ENCODE results near the gene THUMPD1. TPM values are rescaled to one million over a fixed set of nuclear protein-coding genes. Genes with fewer than 3 reads are reported as not detected.

Gene THUMPD1
- total RNA-seq, 4 donors from 2014 or later = 26.5 to 58.0 (median 44.1) TPM

DNA sequence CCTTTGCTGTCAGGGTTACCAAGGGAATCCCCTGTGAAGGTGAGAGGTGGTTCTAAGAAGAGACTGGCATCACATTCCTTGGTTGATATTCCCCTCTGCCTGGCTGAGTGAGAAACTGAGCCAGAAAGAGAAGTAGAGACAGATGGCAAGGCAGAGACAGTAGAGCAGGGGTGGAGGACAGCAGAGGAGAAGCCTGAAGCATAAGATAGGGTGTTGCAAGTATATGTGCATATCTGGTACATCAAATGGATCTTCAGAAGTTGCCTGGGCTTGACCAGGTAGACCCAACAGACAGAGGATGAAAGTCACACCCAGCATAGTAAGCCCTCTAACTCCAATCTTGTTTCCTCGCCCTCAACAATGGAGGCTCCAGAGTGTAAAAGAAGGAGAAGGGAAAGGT lies 7.9 kb upstream of the THUMPD1 start:
- no peak overlapping the region for H3K27ac ChIP-seq
- intact Hi-C loops (cut with DNase I) = no loop called here
- no peaks in the 10 kb centered on the region for H3K36me3 ChIP-seq
- H3K9me3 ChIP-seq = peaks cover 0 to 11% (median 0%) of the 10 kb centered on the region in 3 donors
- WGBS, 2 donors = 100% methylated on average over 1 of the region's 1 CpG
- TF ChIP-seq CTCF (IDR thresholded peaks at IDR 0.05) = no peak
- TF ChIP-seq POLR2A (IDR thresholded peaks at IDR 0.05) = no peak
- no peaks in the 10 kb centered on the region for H3K4me1 ChIP-seq
- no peak for DNase-seq
- no peaks in the 10 kb centered on the region for H3K27me3 ChIP-seq
- H3K4me3 ChIP-seq = no peak overlapping the region

DNA sequence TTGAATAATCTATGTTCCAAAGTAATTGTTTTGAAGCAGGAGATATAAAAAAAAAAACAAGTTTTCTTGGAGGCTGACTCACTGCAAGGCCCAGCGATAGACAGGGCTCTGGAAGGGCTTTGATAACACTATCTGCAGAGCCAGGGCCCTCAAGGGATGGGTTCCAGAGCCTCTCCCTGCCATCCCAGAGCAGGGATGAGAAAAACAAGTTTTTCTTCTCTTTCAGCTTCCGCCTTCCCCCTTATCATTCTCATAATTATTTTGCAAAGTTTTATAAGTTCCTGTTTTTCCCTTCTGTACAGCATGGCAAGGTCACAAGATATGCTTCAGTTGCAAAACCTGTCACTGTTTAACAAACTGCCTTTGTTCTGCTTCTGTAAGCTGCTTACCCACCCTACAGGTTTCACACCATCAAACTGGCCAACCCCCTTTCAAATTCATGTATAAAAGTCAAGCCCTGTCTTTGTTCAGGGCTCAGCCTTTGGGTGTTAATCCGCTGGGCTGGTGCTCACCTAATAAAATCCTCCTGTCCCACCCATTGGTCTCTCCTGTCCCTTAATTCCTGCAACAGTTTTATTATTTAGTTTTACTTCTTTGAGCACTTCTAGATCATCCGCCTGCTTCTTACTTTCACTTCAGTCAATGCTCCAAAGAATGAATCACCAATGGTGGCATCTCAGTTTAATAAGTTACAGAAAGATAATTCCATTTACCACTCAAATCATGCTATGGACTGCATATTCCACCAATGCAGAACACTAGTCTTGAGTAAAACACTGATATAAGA lies 5.6 kb upstream of the THUMPD1 start:
- H3K36me3 ChIP-seq = no peaks in the 10 kb centered on the region
- TF ChIP-seq CTCF (IDR thresholded peaks at IDR 0.05) = no peak
- TF ChIP-seq POLR2A (IDR thresholded peaks at IDR 0.05) = no peak
- no peaks in the 10 kb centered on the region for H3K4me1 ChIP-seq
- no peaks in the 10 kb centered on the region for H3K27me3 ChIP-seq
- WGBS, 2 donors = 54 to 80% methylated on average over 4 of the region's 4 CpGs
- intact Hi-C loops (cut with DNase I) = no loop called here
- peaks cover 0 to 11% (median 0%) of the 10 kb centered on the region in 3 donors for H3K9me3 ChIP-seq
- peak overlapping the region in 1 of 4 donors; percentile 15 for H3K27ac ChIP-seq
- DNase-seq = no peak
- H3K4me3 ChIP-seq = no peak overlapping the region

GRCh38 chr16:20746461-20746860 lies 4.8 kb upstream of the THUMPD1 start:
- H3K36me3 ChIP-seq = no peaks in the 10 kb centered on the region
- H3K4me1 ChIP-seq = peaks cover 0 to 5% (median 0%) of the 10 kb centered on the region in 3 donors
- whole genome bisulfite sequencing, 2 donors = 91 to 98% methylated on average over 3 of the region's 3 CpGs
- no peak for DNase-seq
- no peaks in the 10 kb centered on the region for H3K27me3 ChIP-seq
- intact Hi-C loops (cut with DNase I) = no loop called here
- H3K27ac ChIP-seq = peak overlapping the region in 1 of 4 donors; percentile 15
- H3K9me3 ChIP-seq = peaks cover 0 to 11% (median 0%) of the 10 kb centered on the region in 3 donors
- H3K4me3 ChIP-seq = no peak overlapping the region
- TF ChIP-seq CTCF (IDR thresholded peaks at IDR 0.05) (no peak), POLR2A (IDR thresholded peaks at IDR 0.05) (no peak)

DNA sequence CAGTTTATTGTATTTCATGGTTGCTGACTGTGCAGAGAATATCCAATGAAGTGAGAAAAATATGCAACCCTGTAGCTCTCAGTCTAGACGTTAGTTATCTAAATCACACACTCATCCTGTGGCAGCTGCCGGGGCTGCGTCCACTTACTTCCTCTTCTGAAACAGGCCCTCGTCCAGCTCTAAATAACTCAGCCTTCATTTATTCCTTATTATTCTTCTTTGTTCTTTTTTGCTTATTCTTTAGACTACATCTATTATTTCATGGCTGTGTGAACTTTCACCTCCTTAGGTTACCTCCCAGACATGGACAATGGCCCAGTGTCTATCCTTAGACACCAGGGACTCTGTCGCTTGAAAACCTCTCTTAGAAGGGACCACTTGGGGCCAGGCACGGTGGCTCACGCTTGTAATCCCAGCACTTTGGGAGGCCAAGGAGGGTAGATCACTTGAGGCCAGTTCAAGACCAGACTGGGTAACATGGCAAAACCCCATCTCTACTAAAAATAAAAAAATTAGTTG lies 3.4 kb upstream of the THUMPD1 start:
- Histone ChIP-seq H3K4me3 (no peak overlapping the region), H3K36me3 (no peaks in the 10 kb centered on the region), H3K9me3 (peaks cover 0 to 11% (median 0%) of the 10 kb centered on the region in 3 donors), H3K27ac (no peak overlapping the region), H3K27me3 (no peaks in the 10 kb centered on the region), H3K4me1 (peaks cover 6 to 15% (median 6%) of the 10 kb centered on the region in 3 donors)
- intact Hi-C loops (cut with DNase I) = no loop called here
- DNase-seq = no peak
- whole genome bisulfite sequencing, 2 donors = 64 to 73% methylated on average over 7 of the region's 7 CpGs
- TF ChIP-seq POLR2A (IDR thresholded peaks at IDR 0.05) (no peak), CTCF (IDR thresholded peaks at IDR 0.05) (no peak)

DNA sequence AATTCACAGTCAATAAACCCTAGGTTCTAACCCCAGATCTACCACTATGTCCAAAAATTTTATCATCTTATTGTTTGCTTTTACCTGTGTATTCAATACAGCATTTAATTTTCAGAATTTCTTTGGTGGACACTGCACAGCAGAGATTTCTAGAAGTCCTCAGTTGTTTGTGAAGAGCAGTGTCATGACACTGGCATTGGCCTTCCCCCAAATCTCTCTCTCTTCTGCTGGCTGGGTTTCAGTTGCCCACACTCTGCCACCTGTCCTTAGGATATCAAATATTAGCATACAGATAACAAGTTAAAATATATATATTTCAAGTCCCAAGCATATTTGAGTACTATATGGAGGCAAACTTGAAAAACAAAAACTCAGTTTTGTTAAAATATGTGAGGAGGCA lies 2.0 kb upstream of the THUMPD1 start:
- Histone ChIP-seq H3K27ac (no peak overlapping the region), H3K4me3 (no peak overlapping the region), H3K36me3 (peaks cover 0 to 4% (median 0%) of the 10 kb centered on the region in 3 donors), H3K4me1 (peaks cover 14 to 29% (median 15%) of the 10 kb centered on the region in 3 donors), H3K9me3 (peaks cover 0 to 11% (median 0%) of the 10 kb centered on the region in 3 donors), H3K27me3 (no peaks in the 10 kb centered on the region)
- intact Hi-C loops (cut with DNase I) = no loop called here
- TF ChIP-seq POLR2A (IDR thresholded peaks at IDR 0.05) (no peak), CTCF (IDR thresholded peaks at IDR 0.05) (no peak)
- no peak for DNase-seq
